MCF 10A (cell line): ENCODE measurements around the gene STRIP2. TPM values are rescaled to one million over a fixed set of nuclear protein-coding genes. Genes with fewer than 3 reads are reported as not detected.

Experiments used
- BruUV-seq: library from RNA; stranded (reverse); fragments of 400-500 nt; replicated peaks from 2 replicates; lab custom pipeline; 2021; lab: Mats Ljungman, UMichigan
- CTCF ChIA-PET: fragments of 300-600 bp; sonication (Branson Sonifier 250); formaldehyde crosslinking; extraction: SDS; loops from one replicate; lab custom pipeline; 2021; ENCODE audit warnings: antibody characterized with exemption, inconsistent platforms; lab: Yijun Ruan, JAX
- POLR2A ChIA-PET: fragments of 300-600, 350-650 bp; sonication (Branson Sonifier 250); formaldehyde crosslinking; extraction: SDS; loops from one replicate; lab custom pipeline; 2020; ENCODE audit warnings: antibody characterized with exemption, inconsistent platforms; lab: Yijun Ruan, JAX
- DNase-seq: peaks from one replicate; pipeline ENCODE4 v3.0.0-alpha.2; 2018; ENCODE audit not compliant: unreplicated experiment
- H3K27ac Mint-ChIP-seq: one replicate; pipeline ENCODE4 v1.8.0; 2022; ENCODE audit warnings: mild to moderate bottlenecking, low read depth, mixed read lengths; ENCODE audit not compliant: unreplicated experiment
- H3K27me3 Mint-ChIP-seq: one replicate; pipeline ENCODE4 v1.8.0; 2022; ENCODE audit warnings: mixed read lengths; ENCODE audit not compliant: insufficient read depth, unreplicated experiment
- H3K36me3 Mint-ChIP-seq: one replicate; pipeline ENCODE4 v1.8.0; 2022; ENCODE audit warnings: mild to moderate bottlenecking, moderate library complexity, mixed read lengths; ENCODE audit not compliant: insufficient read depth, unreplicated experiment
- H3K4me1 Mint-ChIP-seq: one replicate; pipeline ENCODE4 v1.8.0; 2022; ENCODE audit warnings: mixed read lengths; ENCODE audit not compliant: insufficient read depth, unreplicated experiment
- H3K4me3 Mint-ChIP-seq: one replicate; pipeline ENCODE4 v1.8.0; 2022; ENCODE audit warnings: mild to moderate bottlenecking, moderate library complexity, mixed read lengths; ENCODE audit not compliant: unreplicated experiment
- H3K9me3 Mint-ChIP-seq: one replicate; pipeline ENCODE4 v1.8.0; 2022; ENCODE audit warnings: mixed read lengths; ENCODE audit not compliant: unreplicated experiment
- CTCF ChIP-seq: fragments of 200-600 bp; IDR thresholded peaks from one replicate; pipeline ENCODE4 v1.8.0; 2022; ENCODE audit warnings: antibody characterized with exemption, mild to moderate bottlenecking; ENCODE audit not compliant: unreplicated experiment
- intact Hi-C: fragments of 100-400 bp; cut with micrococcal nuclease; formaldehyde crosslinking; loops from 2 replicates; pipeline ENCODE4 v1.14.1; 2022
- total RNA-seq: library from RNA; stranded (reverse); gene quantifications from 2 replicates; pipeline ENCODE4 v1.2.3, GENCODE V29; 2022

Gene STRIP2
- total RNA-seq, 1 experiment from 2014 or later: 6.3 TPM

- no peaks in the 10 kb centered on the region for H3K27me3 Mint-ChIP-seq
- H3K9me3 Mint-ChIP-seq: no peaks in the 10 kb centered on the region
- BruUV-seq: no TSS peak
- no peak overlapping the region for H3K4me3 Mint-ChIP-seq
- H3K36me3 Mint-ChIP-seq: peaks cover 14% of the 10 kb centered on the region
- intact Hi-C loops: no loop called here
- ChIA-PET POLR2A (interaction anchor here (0.8 kb wide), 1 partner anchor 16 kb away, joined by 3 read pairs; no protein-coding TSS in a partner anchor), CTCF (interaction anchor here (1.1 to 5.7 kb wide), 3 partner anchors 10 to 68 kb away, joined by 3 to 30 read pairs (median 4); no protein-coding TSS in a partner anchor)
- H3K4me1 Mint-ChIP-seq: no peaks in the 10 kb centered on the region
- DNase-seq: no peak
- H3K27ac Mint-ChIP-seq: no peak overlapping the region
- TF ChIP-seq CTCF: no peak
These were observed 47.7 kb upstream of the STRIP2 start for GRCh38 chr7:129386506-129386905.

DNA sequence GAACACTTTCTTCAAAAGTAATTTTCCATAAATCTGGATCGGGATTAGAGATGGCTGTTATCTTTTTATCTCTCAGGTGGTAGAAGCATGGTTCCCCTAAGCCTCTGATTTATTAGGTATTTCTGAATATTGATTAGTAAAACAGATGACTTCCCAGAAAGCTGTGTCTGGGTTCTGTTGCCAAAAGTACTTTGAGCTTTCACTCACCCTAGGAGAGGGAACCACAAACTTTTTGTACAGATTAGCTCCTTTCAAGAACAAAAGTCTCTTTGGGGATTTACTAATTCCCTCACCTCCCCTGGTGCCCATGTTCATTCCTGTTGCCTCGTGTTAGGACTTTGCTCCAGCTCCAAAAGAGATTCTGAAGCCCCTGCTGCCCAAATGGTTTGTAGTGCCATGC lies 46.7 kb upstream of the STRIP2 start:
- Mint-ChIP-seq H3K27ac (no peak overlapping the region), H3K36me3 (peaks cover 14% of the 10 kb centered on the region), H3K27me3 (no peaks in the 10 kb centered on the region), H3K4me1 (no peaks in the 10 kb centered on the region), H3K9me3 (no peaks in the 10 kb centered on the region), H3K4me3 (no peak overlapping the region)
- ChIA-PET CTCF (interaction anchor here (0.5 to 5.7 kb wide), 8 partner anchors 11 to 275 kb away, joined by 3 to 30 read pairs (median 4); no protein-coding TSS in a partner anchor), POLR2A (interaction anchor here (0.5 to 0.7 kb wide), 2 partner anchors 18 to 246 kb away, joined by 3 read pairs; no protein-coding TSS in a partner anchor)
- no TSS peak for BruUV-seq
- DNase-seq: no peak
- intact Hi-C loops: no loop called here
- no peak for TF ChIP-seq CTCF

DNA sequence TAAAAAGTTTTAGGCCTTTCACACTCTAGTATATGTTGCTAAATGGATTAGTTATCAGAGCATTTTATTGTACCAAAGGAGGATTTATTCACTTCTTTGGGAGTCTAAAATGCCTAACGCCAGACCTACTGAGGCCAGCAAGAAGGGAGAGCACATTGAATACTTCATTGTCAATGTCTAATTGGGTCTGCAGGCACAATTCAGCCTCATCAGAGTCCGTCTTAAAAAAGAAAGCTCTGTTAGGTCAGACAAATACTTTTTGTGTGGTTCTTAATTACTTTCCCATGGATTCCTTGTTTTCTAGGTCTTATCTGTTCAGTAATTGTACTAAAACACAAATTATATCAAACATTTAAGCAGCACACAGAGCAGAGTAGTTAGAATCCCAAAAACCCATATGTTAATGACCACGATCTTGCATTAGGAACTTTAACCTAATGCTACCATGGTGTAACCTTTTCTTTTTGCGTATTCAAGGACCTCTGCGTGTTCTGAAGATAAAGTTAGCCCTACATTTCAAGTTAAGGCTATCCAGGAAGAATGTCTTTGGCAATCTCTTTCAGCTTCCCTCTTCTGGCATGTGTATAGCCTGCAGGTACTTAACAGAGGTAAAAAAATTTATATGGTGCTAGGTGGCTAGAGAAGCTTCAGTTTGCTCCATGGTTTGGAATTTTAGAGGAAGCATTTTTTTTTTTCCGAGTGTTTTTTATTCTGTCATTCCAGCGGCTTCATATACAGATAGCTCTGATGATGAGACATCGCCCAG lies 45.7 kb upstream of the STRIP2 start:
- H3K27me3 Mint-ChIP-seq: no peaks in the 10 kb centered on the region
- TF ChIP-seq CTCF: no peak
- H3K27ac Mint-ChIP-seq: no peak overlapping the region
- BruUV-seq: no TSS peak
- no peaks in the 10 kb centered on the region for H3K9me3 Mint-ChIP-seq
- H3K4me1 Mint-ChIP-seq: no peaks in the 10 kb centered on the region
- no peak overlapping the region for H3K4me3 Mint-ChIP-seq
- peaks cover 12% of the 10 kb centered on the region for H3K36me3 Mint-ChIP-seq
- intact Hi-C loops: no loop called here
- CTCF ChIA-PET: interaction anchor here (0.5 to 5.7 kb wide), 8 partner anchors 12 to 350 kb away, joined by 3 to 30 read pairs (median 4); no protein-coding TSS in a partner anchor
- no peak for DNase-seq
- POLR2A ChIA-PET: no interaction called here

DNA sequence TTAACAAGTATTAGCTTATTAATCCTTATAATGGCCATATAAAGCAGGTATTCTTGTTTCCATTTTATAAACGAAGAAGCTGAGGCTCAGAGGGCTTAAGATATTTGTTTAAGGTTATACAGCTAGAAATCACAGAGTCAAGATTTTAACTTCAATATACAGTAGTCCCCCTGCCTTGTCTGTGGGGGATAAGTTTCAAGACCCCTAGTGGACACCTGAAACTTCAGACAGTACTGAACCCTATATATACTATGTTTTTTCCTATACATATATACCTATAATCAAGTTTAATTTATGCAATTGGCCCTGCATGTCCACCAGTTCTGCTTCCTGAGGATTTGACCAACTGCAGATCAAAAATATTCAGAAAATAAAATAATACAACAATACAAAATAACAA lies 44.4 kb upstream of the STRIP2 start:
- POLR2A ChIA-PET: no interaction called here
- Mint-ChIP-seq H3K36me3 (peaks cover 12% of the 10 kb centered on the region), H3K27me3 (no peaks in the 10 kb centered on the region), H3K27ac (no peak overlapping the region), H3K4me3 (no peak overlapping the region), H3K4me1 (no peaks in the 10 kb centered on the region), H3K9me3 (no peaks in the 10 kb centered on the region)
- no peak for DNase-seq
- intact Hi-C loops: no loop called here
- CTCF ChIA-PET: interaction anchor here (0.7 to 5.7 kb wide), 4 partner anchors 13 to 245 kb away, joined by 3 to 30 read pairs (median 3); no protein-coding TSS in a partner anchor
- no peak for TF ChIP-seq CTCF
- BruUV-seq: no TSS peak
